SW 1271 (cell line): ENCODE measurements around the gene ABCC2.
"Not testable (repeated sequence)": the region's sequence is repeated elsewhere in the genome, so short reads cannot be mapped to it uniquely, and the experiment has no call there.

Experiments
- DNase-seq, 2 experiments: peaks; one replicate each; lab custom pipeline; 2025; lab: John Stamatoyannopoulos, UW

ABCC2 gene

GRCh38 chr10:99782447-99783286 lies at the start of gene ABCC2:
TSS of gene ABCC2 (plus strand) at chr10:99782640. CDS start at chr10:99782845, 205 bp downstream.
- no peak for DNase-seq

GRCh38 chr10:99733366-99733765 lies 49.1 kb upstream of the ABCC2 start:
- no peak for DNase-seq

- not testable (repeated sequence) for DNase-seq
Measured at GRCh38 chr10:99734111-99734510, 48.3 kb upstream of the ABCC2 start.

- no peak for DNase-seq
Measured at GRCh38 chr10:99740260-99740659, 42.2 kb upstream of the ABCC2 start.

- no peak for DNase-seq
Measured at GRCh38 chr10:99740933-99741559, 41.4 kb upstream of the ABCC2 start.

- DNase-seq = no peak
Measured at GRCh38 chr10:99742254-99742653, 40.2 kb upstream of the ABCC2 start.

- no peak for DNase-seq
Measured at GRCh38 chr10:99742701-99743100, 39.7 kb upstream of the ABCC2 start.

- DNase-seq = no peak
Measured at GRCh38 chr10:99743841-99744240, 38.6 kb upstream of the ABCC2 start.

GRCh38 chr10:99746166-99746565 lies 36.3 kb upstream of the ABCC2 start:
- not testable (repeated sequence) for DNase-seq

- no peak for DNase-seq
Measured at GRCh38 chr10:99748823-99749451, 33.5 kb upstream of the ABCC2 start.

- no peak for DNase-seq
Measured at GRCh38 chr10:99750641-99751040, 31.8 kb upstream of the ABCC2 start.

- no peak for DNase-seq
Measured at GRCh38 chr10:99754670-99755069, 27.8 kb upstream of the ABCC2 start.

- DNase-seq = no peak
Measured at GRCh38 chr10:99756159-99756558, 26.3 kb upstream of the ABCC2 start.

- no peak for DNase-seq
Measured at GRCh38 chr10:99758211-99758891, 24.1 kb upstream of the ABCC2 start.

GRCh38 chr10:99760321-99760720 lies 22.1 kb upstream of the ABCC2 start:
- DNase-seq = no peak

GRCh38 chr10:99761365-99761764 lies 21.1 kb upstream of the ABCC2 start:
- DNase-seq = no peak

- no peak for DNase-seq
Measured at GRCh38 chr10:99765672-99766301, 16.7 kb upstream of the ABCC2 start.

GRCh38 chr10:99766302-99766681 lies 16.1 kb upstream of the ABCC2 start:
- DNase-seq = no peak

- no peak for DNase-seq
Measured at GRCh38 chr10:99767901-99768300, 14.5 kb upstream of the ABCC2 start.

GRCh38 chr10:99768556-99768955 lies 13.9 kb upstream of the ABCC2 start:
- DNase-seq = no peak

GRCh38 chr10:99769706-99770105 lies 12.7 kb upstream of the ABCC2 start:
- no peak for DNase-seq
